Measurements from ENCODE around the gene UBA6. TPM values are rescaled to one million over a fixed set of nuclear protein-coding genes. Genes with fewer than 3 reads are reported as not detected.

Gene UBA6
- total and polyA plus RNA-seq, 2 of the 4 experiments (the other 2 are of a cell fraction) = 29.2 to 268 TPM

- intact Hi-C loops (cut with micrococcal nuclease) = no loop called here
- no peak for ATAC-seq (ENCODE audit: low read depth)
- peaks cover 20% of the 10 kb centered on the region for H3K36me3 ChIP-seq (ENCODE audit: control insufficient read depth, insufficient read depth, low read length)
These were observed 40.5 kb downstream of the UBA6 start for GRCh38 chr4:67660418-67660817.

More at GRCh38 chr4:67660418-67660817, 40.5 kb downstream of the UBA6 start:
- 100% methylated on average over 1 of the region's 4 CpGs; no CpG with 5 or more reads in 1 of the 2 experiments for WGBS, 2 experiments (ENCODE audit: extremely low coverage in 2 of 2, insufficient read length in 1 of 2)
- H3K4ac ChIP-seq (ENCODE audit: low read depth, low read length) = no peak overlapping the region
- H3K56ac ChIP-seq (ENCODE audit: extremely low read depth, insufficient read depth, low read length) = no peak overlapping the region
- no peak overlapping the region for H3K4me2 ChIP-seq (ENCODE audit: low read depth, low read length)
- no peak overlapping the region for H4K8ac ChIP-seq (ENCODE audit: low read depth in 2 of 2, low read length in 2 of 2)
- no peaks in the 10 kb centered on the region for H3K27me3 ChIP-seq (ENCODE audit: control insufficient read depth, insufficient read depth, low read length)
- no peaks in the 10 kb centered on the region for H3K4me1 ChIP-seq (ENCODE audit: control insufficient read depth, insufficient read depth, low read length)
- H3K9me1 ChIP-seq (ENCODE audit: insufficient read depth, low read length) = no peaks in the 10 kb centered on the region
- no peak overlapping the region for H2BK20ac ChIP-seq (ENCODE audit: low read depth, low read length)
- no peaks in the 10 kb centered on the region for H3K79me1 ChIP-seq (ENCODE audit: low read depth in 1 of 2, low read length in 2 of 2)
- no peak for TF ChIP-seq POLR2A (IDR thresholded peaks at IDR 0.05; ENCODE audit: low read depth, low read length)
- no peak for TF ChIP-seq BHLHE40 (IDR thresholded peaks at IDR 0.05; ENCODE audit: low read depth, low read length)
- TF ChIP-seq NFE2L2 (IDR thresholded peaks at IDR 0.05; ENCODE audit: low read depth, low read length) = no peak
- no peak for TF ChIP-seq MAFK (IDR thresholded peaks at IDR 0.05; ENCODE audit: low read depth, low read length)
- no peak for TF ChIP-seq SMC3 (IDR thresholded peaks at IDR 0.05; ENCODE audit: low read depth, low read length)
- no peak for TF ChIP-seq ELK1 (IDR thresholded peaks at IDR 0.05; ENCODE audit: borderline replicate concordance, low read depth, low read length)
- TF ChIP-seq CTCF (conservative IDR thresholded peaks at IDR 0.05; ENCODE audit: low read depth, low read length) = no peak
- TF ChIP-seq MXI1 (IDR thresholded peaks at IDR 0.05; ENCODE audit: borderline replicate concordance, low read depth, low read length) = no peak
- TF ChIP-seq RAD21 (IDR thresholded peaks at IDR 0.05; ENCODE audit: low read length) = no peak
- BruUV-seq (replicated peaks) = no TSS peak
- no peak overlapping the region for H2BK15ac ChIP-seq (ENCODE audit: low read depth, low read length)
- no peak overlapping the region for H4K91ac ChIP-seq (ENCODE audit: insufficient read depth, low read depth, low read length)
- no peaks in the 10 kb centered on the region for H4K20me1 ChIP-seq (ENCODE audit: insufficient read depth, low read length)
- no peak overlapping the region for H3K23ac ChIP-seq (ENCODE audit: low read depth, low read length)
- dilution Hi-C loops (cut with HindIII; ENCODE audit: low sequenced_read_pairs, unreplicated experiment) = no loop called here
- peaks cover 3% of the 10 kb centered on the region; the same call in 1 of the 2 replicates for H3K9me3 ChIP-seq (ENCODE audit: control insufficient read depth, insufficient read depth, low read length)
- in situ Hi-C loops (cut with MboI; ENCODE audit: low sequenced_read_pairs) = no loop called here
- no peak overlapping the region for H2AFZ ChIP-seq (replicated peaks; ENCODE audit: low read length, poor library complexity)
- H3K9ac ChIP-seq (ENCODE audit: low read depth, low read length) = no peak overlapping the region
- no peak overlapping the region for H3K14ac ChIP-seq (replicated peaks; ENCODE audit: low read depth, low read length)
- H2AK9ac ChIP-seq (replicated peaks; ENCODE audit: low read depth, low read length, poor library complexity) = no peak overlapping the region
- CTCF ChIA-PET = interaction anchor here (0.9 kb wide), 1 partner anchor 181 kb away, joined by 3 read pairs; no protein-coding TSS in a partner anchor
- POLR2A ChIA-PET (ENCODE audit: unreplicated experiment) = no interaction called here
- H2BK120ac ChIP-seq (ENCODE audit: low read depth, low read length) = no peak overlapping the region
- no peak overlapping the region for H4K5ac ChIP-seq (ENCODE audit: low read depth, low read length)
- no peak overlapping the region for H2BK5ac ChIP-seq (ENCODE audit: low read depth, low read length, poor library complexity, severe bottlenecking)
- DNase-seq = no peak
- H2AK5ac ChIP-seq (ENCODE audit: low read depth, low read length) = no peak overlapping the region
- no peak overlapping the region for H3K27ac ChIP-seq (ENCODE audit: insufficient read depth, low read length)
- no peak overlapping the region for H3K4me3 ChIP-seq (ENCODE audit: insufficient read depth, low read depth, low read length)
- no peak overlapping the region for H3K18ac ChIP-seq (ENCODE audit: low read depth, low read length)
